Dermis microvascular lymphatic vessel endothelial cell (primary cell): ENCODE data around the gene GORAB. TPM values are rescaled to one million over a fixed set of nuclear protein-coding genes. Genes with fewer than 3 reads are reported as not detected.

Experiments
- DNase-seq, 2 donors: peaks; one replicate each; pipeline versions ENCODE4 v3.0.0 to v3.0.0-alpha.2; 2010; ENCODE audit warnings: low read depth in 2 of 2
- total RNA-seq: library from RNA; depleted of rRNA; stranded (reverse); fragments of >200 nt; gene quantifications from 2 replicates; pipeline ENCODE4 v1.2.1, GENCODE V29; 2014

Gene GORAB
- total RNA-seq, 1 donor from 2014 or later = 6.2 TPM

DNA sequence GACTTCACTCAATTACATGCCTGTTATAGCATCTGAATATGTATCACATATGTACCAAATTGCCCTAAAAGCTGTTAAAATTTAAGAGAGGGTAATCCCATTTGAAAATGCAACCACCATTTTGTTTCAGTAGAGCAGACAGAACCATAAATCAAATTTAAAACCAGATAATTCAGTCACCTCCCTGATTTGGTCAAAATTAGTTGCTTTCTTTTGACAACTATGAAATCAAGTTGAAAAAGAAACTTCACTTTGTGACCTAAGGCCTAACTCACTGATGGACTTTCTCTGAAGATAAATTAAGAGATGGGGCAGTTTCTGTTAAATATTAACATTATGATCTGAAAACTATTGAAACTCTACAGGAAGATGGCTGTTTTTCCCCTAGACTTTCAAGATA lies 6.7 kb downstream of the GORAB start:
- no peak for DNase-seq

DNA sequence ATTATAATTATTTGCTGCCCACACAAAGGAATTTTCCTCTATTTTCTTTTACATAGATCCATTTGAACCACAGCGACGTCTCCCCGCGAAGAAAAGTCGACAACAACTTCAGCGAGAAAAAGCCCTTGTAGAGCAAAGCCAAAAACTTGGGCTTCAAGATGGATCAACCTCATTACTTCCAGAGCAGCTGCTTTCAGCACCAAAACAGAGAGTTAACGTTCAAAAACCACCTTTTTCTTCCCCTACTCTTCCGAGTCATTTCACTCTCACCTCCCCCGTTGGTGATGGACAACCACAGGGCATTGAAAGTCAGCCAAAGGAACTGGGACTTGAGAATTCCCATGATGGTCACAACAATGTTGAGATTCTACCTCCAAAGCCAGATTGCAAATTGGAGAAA lies 7.2 kb downstream of the GORAB start:
- no peak for DNase-seq

DNA sequence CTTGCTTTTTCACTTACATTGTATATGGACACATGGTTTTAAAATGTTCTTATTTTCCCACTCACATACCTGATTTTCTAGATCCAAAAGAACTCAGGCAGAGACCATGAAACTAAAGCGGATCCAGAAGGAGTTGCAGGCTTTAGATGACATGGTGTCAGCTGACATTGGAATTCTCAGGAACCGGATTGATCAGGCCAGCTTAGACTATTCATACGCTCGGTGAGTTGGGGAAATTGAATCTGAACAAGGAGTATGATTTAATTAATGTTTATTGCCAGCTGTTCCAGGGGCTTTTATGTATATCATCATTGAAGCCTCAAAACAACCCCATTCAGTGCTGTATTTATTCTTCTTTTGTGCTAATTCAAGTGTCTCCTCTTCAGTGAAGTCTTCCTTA lies 12.7 kb downstream of the GORAB start:
- no peak for DNase-seq

DNA sequence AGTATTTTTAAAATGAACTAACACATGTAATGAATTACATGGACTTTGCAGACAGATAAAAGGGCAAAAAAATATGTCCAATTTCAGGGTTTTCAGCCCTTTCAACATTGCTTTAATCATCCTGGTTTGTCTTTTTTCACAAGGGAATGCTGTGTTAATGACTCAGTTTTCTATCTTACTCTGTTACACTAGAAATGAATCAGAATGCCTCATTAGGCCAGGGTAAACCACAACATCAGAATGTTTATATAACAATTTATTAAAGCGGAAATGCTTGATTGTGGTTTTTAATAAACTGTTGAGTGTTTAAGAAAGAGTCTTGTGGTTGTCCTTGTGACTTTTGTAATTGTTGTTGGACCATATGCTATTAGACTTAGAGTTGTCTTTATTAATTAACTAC lies 13.5 kb downstream of the GORAB start:
- DNase-seq = no peak

DNA sequence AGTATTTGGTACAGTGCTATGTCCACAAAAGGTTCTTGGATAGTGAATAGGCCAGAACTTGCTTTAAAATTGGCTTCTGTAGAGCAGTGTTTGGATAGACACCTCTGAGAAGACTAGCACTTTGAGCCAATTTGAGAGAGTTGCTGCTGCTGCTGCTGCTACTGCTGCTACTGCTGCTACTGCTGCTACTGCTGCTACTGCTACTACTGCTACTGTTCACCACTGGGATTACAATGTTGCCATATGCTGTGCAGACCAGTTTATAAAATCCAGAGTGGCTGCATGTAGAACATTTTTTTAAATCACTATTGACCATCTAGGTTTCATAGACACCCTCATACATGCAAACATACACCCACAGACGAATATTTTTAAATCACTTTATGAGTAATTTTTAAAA lies 15.3 kb downstream of the GORAB start:
- DNase-seq = no peak

DNA sequence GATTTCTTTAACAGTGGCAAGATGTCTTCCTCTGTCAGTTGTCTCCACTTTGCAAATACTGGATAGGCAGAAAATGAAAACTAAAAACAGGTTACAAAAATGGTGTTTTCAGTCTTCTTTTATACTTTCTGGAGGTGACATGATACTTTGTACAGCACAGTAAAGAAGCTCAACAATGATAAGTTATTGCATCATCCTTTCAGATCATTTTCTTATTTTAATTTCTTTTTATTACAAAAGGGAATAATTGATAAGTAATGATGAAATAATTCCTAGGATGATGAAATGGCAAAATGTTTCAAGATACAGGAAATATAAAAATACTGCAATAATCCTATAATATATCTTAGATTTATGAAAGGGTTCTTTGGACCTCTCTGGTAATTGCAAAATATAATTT lies 16.5 kb downstream of the GORAB start:
- no peak for DNase-seq

DNA sequence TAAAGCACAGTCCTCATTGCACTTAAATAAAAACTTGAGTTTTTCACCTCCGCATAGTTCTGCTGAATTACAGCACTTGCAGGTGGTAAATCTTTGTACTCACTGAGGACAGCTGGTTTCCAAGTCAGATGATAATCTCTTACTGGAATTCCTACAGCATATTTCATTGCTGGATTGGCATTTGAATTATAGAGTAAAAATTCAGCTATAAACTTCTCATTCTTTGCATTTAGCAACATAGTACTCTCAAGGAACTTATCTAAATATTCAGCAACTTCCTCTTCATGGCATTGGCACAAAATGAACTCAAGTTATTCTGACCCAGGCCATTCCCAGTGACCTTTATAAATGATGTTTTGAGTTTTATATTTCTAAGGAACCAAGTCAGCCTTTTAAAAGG lies 23.4 kb downstream of the GORAB start:
- DNase-seq = no peak

DNA sequence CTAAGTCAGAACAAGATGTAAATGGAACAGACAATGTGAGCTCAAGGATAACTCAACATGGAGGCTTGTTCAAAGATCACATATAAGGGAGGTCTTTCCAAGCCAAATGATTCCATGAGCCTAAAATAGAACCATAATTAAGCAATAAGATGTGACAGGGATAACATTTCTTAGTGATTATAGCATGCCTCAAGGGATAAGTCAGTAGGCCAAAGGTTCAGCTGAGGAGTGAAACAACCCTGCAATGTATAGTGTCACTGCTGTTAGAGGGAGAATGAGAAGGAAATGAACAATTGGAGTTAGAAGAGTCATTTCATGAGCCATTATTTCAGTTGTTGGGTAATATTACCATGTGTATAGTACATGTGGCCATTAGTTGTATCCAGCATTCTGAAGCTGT lies 25.0 kb downstream of the GORAB start:
- DNase-seq = no peak

DNA sequence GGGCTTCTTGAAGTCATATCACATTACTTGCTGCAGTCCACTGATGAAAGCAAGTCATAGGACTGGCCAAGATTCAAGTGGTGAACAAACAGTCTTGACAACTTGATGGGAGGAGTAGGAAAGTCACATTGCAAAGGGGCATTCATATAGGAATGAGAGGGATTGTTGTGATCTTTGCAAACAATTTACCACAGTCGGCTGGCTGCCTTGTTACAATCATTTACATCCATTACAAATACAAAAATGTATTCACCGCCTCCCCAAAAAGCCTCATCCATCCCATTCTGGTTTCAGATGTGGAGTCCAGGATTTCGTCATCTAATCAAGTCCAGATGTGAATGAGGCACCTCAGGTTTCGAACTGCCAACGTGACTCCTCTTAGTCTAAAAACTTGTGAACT lies 26.8 kb downstream of the GORAB start:
- DNase-seq = no peak

DNA sequence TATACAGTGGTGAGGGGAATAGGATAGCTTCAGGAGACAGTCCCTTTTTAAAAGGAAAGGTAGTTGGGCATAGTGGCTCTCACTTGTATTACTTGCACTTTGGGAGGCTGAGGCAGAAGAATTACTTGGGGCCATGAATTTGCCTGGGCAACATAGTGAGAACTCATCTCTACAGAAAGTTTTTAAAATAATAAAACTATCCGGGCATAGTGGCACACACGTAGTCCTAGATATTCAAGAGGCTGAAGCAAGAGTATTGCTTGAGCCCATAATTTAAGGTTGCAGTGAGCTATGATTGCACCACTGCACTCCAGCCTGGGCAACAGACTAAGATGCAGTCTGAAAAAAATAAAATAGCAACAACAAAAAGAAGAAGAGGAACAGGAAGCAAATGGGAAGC lies 27.2 kb downstream of the GORAB start:
- no peak for DNase-seq

DNA sequence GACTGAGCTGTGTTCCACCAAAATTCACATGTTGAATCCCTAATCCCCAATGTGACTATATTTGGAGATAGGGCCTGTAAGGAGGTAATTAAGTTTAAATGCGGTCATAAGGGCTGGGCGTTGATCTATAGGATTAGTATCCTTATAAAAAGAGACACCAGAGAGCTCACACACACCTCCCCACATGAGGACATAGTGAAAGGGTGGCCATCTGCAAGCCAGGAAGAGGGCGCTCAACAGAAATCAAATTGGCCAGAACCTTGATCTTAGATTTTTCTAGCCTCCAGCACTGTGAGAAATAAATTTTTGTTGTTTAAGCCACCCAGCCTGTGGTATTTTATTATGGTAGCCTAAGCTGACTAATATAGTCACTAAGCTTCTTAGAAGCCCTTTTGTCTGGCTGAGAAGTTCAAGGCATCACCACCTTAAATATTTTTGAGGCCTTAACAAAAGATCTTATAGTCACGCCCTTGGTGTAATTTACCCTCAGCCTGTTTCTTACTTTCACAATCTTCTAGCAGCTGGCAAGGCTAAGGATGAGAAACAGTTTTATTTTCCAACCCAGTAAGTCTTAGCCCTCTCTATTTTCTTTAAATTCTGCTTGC lies 28.8 kb downstream of the GORAB start:
- DNase-seq = no peak

DNA sequence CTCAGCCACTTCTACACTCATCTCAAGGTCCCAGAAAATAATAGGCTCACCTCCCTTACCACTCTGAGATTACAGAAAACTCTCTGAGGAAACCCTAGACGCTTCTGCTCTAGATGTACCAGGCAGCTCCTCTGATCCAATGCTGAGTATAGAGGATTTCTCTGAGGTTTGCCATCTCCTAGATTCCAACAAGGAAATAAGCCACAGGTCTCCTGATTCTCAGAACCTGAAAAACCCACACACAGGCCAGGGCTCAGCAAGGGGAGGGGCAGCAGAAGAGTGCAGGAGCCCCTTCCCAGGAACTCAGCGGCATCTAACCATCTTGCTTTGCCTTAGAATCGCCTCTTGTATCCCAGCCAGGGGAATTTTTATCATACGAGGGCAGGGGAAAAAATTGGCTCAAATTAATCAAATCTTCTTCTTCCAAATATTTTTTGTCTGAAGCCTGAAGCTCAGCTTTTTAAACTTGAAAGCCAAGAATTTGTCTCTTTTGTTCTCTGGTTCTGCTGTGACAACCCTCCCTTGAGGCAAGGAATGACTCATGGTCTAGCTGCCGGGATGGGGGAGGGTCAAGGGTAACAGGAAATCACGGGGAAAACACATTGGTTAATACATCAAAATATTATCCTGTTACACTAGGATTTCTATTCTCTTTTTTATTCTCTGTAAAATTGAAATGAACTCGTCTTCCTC lies 30.8 kb downstream of the GORAB start:
- DNase-seq = peak; percentile 77 to 92

DNA sequence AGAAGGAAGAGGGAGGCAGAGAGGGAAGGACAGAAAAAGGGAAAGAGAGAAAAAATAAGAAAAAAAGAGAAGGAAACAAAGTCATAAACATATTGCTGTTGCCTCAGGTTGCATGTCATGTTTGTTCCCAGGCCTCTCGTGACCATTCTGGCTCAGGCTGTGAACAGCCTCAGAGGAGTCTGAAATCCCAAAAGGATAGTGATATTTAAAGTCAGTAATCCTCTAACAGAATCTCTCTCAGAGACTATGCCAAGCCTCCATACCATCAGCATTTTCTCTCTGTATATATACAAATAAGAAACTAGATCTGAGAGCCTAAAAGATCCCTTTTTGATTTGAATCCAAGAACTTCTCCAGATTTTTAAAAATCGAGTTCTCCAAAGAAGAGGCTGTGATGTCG lies 35.2 kb downstream of the GORAB start:
- no peak for DNase-seq

DNA sequence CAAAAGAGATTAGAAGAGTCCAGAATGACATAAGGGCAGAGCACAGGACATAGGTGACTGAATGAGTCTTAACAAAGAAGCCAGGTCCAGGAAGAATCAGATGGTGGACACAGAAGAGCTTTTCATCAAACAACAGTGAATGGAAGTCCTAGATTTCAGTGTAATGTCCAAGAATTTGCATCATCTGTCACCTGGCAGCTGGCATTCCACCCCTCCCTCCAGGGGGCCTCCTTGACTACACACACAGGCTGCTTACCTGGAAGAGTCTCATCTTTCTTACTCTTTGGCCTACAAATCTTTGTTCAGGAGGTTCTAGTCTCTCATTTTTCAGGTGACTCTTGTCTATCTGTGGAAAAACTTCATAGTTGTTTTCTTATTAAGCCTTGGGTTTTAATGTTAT lies 36.2 kb downstream of the GORAB start:
- no peak for DNase-seq

DNA sequence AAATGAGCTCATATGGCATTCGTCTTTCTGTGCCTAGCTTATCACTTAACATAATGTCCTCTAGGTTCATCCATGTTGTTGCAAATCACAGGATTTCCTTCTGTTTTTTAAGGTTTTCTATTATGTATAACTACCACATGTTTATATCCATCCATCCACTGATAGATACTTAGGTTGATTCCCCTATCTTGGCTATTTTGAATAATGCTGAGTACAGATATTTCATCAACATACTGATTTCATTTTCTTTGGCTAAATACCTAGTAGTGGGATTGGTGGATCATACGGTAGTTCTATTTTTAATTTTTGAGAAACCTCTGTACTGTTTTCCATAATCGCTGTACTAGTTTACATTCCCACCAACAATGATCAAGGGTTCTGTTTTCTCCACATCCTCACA lies 45.0 kb downstream of the GORAB start:
- DNase-seq = no peak

DNA sequence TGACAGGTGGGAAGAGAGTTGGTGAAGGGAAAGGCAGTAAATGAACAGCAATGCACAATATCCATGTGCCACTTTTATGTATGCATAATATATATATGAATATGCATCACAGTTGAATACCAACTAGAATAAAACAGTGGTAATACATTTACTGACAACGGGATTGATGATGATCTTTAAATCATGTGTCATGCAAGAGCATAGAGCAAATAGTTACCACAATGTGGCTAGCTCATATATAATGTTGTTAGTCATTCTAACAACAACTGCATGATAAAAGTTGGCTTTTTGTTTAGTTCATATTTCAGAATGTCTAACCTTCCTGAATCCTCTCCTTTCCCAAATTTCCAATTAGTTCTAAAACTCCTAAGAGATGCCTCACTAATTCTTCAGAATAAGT lies 46.4 kb downstream of the GORAB start:
- DNase-seq = no peak

DNA sequence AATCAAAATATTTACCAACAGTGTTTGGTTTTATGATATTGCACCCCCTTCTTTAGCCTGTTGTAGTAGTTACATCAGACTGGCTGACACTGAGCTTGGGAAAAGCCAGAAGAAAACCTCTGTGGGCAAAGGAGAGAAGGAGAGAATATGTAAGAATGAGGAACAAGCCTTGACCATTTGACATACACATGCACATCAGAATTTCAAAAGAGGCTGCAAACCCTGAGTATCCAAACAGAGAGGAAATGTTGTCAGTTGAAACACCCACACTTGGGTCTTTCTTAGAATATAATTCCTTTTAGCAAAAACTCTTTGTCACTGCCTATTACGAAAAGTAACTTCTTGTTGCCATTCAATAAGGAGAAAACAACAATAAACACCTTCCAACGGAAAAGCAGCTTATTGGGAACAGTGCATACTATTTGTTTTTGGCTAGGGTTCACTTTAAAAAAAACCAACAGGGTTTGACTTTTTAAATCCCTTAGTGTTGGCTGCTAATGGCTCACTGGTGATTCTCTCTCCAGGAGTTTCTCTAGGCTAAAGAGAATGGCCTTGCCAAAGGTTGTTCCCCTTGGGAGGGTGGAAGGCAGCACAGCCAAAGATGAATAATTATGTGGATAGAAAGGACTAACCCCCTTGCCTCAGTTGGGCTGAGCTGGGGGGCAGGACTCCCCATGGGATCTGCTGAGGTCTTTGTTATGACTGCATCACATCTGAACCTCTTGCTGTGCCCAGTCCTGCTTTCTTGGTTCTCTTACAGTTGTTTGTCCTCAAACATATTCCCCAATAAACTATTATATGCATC lies 48.9 kb downstream of the GORAB start:
- no peak for DNase-seq

DNA sequence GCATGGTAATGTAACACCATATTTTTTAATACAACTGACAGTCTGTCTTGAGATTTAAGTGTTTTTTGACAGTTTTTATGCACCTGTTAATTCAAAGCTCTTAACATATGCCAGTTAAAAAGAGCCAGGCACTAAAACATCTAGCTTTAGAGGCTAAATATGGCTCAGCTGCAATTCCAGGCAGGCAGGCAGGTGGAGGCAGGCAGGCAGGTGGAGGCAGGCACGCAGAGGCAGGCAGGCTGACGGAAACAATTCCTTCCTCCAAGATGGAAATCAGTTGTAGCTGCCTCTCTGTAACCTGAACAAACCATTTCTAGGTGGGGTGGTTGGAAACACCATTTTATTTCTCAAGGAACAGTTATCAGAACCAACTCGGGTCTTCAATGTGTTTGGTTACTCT lies 51.2 kb downstream of the GORAB start:
- no peak for DNase-seq

DNA sequence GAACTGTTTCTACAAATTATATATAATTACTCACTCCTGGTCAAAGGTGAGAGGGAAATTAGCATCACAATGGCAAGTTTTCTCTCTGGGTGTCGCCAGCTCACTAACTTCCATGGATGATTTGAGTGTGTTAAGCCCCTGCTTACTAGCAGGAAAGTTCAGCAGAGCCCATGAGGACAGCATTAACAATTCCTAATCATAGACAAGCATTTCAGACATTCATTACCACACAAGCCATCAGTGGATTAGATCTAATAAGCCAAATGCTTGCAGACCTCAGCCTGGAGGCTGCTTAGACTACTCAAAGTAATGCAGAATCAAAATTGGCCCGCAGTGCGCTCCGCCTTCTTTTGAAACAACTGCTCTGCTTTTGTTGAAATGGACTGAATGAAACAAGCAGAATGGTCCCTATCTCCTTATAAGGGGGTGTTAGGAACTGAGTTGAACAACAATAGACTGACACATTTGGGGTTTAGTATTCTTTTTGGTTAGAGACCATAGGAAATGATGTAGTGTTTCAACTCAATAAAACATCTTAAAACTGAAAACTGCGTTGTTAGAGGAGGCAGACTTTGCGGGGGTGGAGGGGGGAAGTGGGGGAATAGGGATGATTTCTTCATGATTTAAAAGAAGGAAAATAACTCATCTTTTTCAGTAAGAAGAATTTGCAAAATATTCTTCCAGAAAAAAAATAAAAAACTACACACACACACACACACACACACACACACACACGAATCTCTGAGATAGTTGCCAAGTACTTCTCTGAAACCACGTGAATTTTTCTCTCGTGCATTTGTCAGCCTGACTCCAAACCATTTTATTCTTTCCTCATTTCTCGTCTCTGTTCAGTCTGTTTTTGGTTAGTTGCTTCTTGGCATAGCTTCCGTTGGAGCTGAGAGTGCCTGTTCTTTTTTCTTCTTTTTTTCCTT lies 54.6 kb downstream of the GORAB start:
- no peak for DNase-seq

DNA sequence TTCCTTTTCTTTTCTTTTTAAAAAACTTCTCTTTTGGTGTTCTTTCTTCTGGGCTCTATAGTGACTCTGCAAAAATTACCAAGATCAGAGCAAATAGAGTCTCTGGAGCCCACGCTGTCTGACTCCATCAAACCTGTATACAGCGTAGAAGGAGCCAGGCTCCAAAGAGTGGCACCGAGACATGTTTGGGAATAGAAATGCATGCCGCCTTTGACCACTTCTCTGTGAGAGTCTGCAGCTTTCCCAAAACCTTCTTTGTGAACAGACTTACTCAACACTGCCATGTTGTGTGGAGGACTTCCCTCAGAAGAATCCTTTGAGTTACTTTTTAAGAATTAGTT lies 55.3 kb downstream of the GORAB start:
- no peak for DNase-seq

DNA sequence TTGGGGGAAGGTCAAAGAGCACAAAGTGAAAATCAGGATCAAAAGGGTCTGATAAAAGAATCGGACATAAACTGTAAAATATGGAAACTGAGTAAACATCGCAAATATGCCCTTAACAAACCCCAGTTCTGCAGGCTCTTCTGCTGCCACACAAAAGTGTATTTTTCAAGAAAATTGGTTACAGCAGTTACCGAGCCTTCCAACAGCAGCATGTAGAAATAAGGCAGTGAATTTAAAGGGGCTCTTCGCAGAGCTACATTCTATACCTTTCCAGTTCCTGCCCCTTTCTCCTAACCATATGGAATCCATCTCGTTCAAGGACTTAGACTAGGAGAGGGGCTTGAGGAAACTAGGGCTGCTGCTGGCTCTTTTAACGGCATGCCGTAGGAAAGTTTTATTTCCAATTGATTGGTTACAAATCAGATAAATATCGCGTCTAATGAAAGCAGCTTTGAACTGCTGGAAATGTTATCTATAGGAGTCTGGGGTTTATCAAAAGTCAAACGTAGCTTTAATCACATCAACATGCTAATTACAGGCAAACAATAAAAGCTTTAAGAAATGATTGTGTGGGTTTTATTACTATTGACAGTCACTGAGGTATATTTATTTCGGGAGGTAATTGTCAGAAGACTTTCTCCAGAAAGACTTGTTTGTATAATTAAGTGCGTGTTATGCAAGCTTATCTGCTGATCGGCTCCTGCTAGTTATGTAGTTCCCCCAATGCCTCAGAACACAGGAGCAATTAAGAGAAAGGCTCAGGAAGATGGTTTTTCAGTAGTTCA lies 59.1 kb downstream of the GORAB start:
- no peak for DNase-seq
